22Rv1 (cell line): ENCODE data around the gene THSD4.

Source experiments
- ZFX ChIP-seq: fragments of 450-650 bp; IDR thresholded peaks from 2 replicates; pipeline ENCODE4 v1.6.1; 2017; ENCODE audit warnings: antibody characterized with exemption, borderline replicate concordance
- TF ChIP-seq, protein P1 (sequence below): fragments of 450-650 bp; IDR thresholded peaks from 2 replicates; pipeline ENCODE4 v1.5.1; 2017; ENCODE audit warnings: mild to moderate bottlenecking

DNA sequence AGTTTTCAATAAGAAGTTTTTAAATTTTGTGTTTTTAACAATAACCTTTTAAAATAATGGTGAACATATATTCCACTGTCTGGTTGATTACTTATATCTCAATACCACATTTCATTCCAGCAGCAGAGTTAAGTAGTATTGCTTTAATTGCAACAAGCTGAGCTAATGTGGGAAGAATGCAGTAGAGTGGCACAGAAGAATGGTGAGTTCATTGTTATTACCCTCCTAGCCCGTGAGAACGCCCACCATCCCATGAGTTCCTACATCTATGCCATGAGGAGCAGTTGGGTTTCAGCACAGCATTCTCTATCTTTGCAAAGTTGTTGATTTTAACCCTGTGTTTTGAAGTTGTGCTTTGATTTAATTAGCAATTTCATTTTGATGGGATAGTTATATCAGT lies 677.2 kb downstream of the THSD4 start:
- TF ChIP-seq, protein P1, sequence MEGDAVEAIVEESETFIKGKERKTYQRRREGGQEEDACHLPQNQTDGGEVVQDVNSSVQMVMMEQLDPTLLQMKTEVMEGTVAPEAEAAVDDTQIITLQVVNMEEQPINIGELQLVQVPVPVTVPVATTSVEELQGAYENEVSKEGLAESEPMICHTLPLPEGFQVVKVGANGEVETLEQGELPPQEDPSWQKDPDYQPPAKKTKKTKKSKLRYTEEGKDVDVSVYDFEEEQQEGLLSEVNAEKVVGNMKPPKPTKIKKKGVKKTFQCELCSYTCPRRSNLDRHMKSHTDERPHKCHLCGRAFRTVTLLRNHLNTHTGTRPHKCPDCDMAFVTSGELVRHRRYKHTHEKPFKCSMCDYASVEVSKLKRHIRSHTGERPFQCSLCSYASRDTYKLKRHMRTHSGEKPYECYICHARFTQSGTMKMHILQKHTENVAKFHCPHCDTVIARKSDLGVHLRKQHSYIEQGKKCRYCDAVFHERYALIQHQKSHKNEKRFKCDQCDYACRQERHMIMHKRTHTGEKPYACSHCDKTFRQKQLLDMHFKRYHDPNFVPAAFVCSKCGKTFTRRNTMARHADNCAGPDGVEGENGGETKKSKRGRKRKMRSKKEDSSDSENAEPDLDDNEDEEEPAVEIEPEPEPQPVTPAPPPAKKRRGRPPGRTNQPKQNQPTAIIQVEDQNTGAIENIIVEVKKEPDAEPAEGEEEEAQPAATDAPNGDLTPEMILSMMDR: no peak
- no peak for TF ChIP-seq ZFX
